OCI-M2 (cell line): ENCODE results near the gene TMC1.
"Not testable (repeated sequence)": the region's sequence is repeated elsewhere in the genome, so short reads cannot be mapped to it uniquely, and the experiment has no call there.

ENCODE experiments used
- DNase-seq: peaks from one replicate; lab custom pipeline; 2025; ENCODE audit not compliant: unreplicated experiment; lab: John Stamatoyannopoulos, UW

TMC1 gene

GRCh38 chr9:72524820-72525540, 3.6 kb downstream of the TMC1 start:
- no peak for DNase-seq

GRCh38 chr9:72526901-72527800, 5.7 kb downstream of the TMC1 start:
- DNase-seq: no peak

GRCh38 chr9:72527801-72528195, 6.4 kb downstream of the TMC1 start:
- DNase-seq: no peak

GRCh38 chr9:72529531-72529930, 8.1 kb downstream of the TMC1 start:
- no peak for DNase-seq

- no peak for DNase-seq
These were observed 11.9 kb downstream of the TMC1 start for GRCh38 chr9:72533322-72533721.

GRCh38 chr9:72534931-72535330, 13.5 kb downstream of the TMC1 start:
- no peak for DNase-seq

GRCh38 chr9:72537011-72537545, 15.7 kb downstream of the TMC1 start:
- DNase-seq: no peak

GRCh38 chr9:72537671-72538070, 16.3 kb downstream of the TMC1 start:
- no peak for DNase-seq

GRCh38 chr9:72538921-72539702, 17.7 kb downstream of the TMC1 start:
- no peak for DNase-seq

GRCh38 chr9:72539824-72540347, 18.5 kb downstream of the TMC1 start:
- DNase-seq: no peak

- no peak for DNase-seq
These were observed 19.0 kb downstream of the TMC1 start for GRCh38 chr9:72540348-72540873.

- not testable (repeated sequence) for DNase-seq
These were observed 21.1 kb downstream of the TMC1 start for GRCh38 chr9:72542537-72542833.

GRCh38 chr9:72542917-72543316, 21.5 kb downstream of the TMC1 start:
- no peak for DNase-seq

GRCh38 chr9:72551306-72551705, 29.9 kb downstream of the TMC1 start:
- DNase-seq: no peak

GRCh38 chr9:72552356-72552755, 30.9 kb downstream of the TMC1 start:
- DNase-seq: no peak

- DNase-seq: no peak
These were observed 32.8 kb downstream of the TMC1 start for GRCh38 chr9:72554221-72554641.

- DNase-seq: no peak
These were observed 36.1 kb downstream of the TMC1 start for GRCh38 chr9:72557549-72557948.

- DNase-seq: no peak
These were observed 38.7 kb downstream of the TMC1 start for GRCh38 chr9:72560086-72560485.

GRCh38 chr9:72563806-72564205, 42.4 kb downstream of the TMC1 start:
- DNase-seq: no peak

- no peak for DNase-seq
These were observed 43.3 kb downstream of the TMC1 start for GRCh38 chr9:72564479-72565281.
